ENCODE measurements around the gene HENMT1. TPM values are rescaled to one million over a fixed set of nuclear protein-coding genes. Genes with fewer than 3 reads are reported as not detected.

Gene HENMT1
- total and polyA plus RNA-seq, 9 of the 15 experiments (the other 6 are each of a cell fraction or from before 2014, with no cell fraction given), result not detected

- Histone ChIP-seq H2AFZ (ENCODE audit: low read depth, low read length) (peak overlapping the region; percentile 93), H3K27me3 (ENCODE audit: control insufficient read depth in 2 of 2, insufficient read depth in 2 of 2, low read length in 2 of 2) (no peaks in the 10 kb centered on the region)
- 1% methylated on average over 33 of the region's 36 CpGs for WGBS (ENCODE audit: insufficient coverage, low coverage, missing lambda C conversion rate)
- TF ChIP-seq ZNF134 (CRISPR knock-in tag; conservative IDR thresholded peaks at IDR 0.05) (0 out of 2 replicates have a peak, but pooled peaks have one; percentile 17), ZBTB34 (CRISPR knock-in tag; IDR thresholded peaks at IDR 0.05) (no peak), ZBTB26 (CRISPR knock-in tag; IDR thresholded peaks at IDR 0.05) (no peak), EP300 (IDR thresholded peaks at IDR 0.05; ENCODE audit: low read length) (no peak), ETV1 (tag; conservative IDR thresholded peaks at IDR 0.05; ENCODE audit: low read depth) (0 out of 2 replicates have a peak, but pooled peaks have one; percentile 6), KLF6 (CRISPR knock-in tag; IDR thresholded peaks at IDR 0.05; ENCODE audit: borderline replicate concordance) (no peak), EZH2 (IDR thresholded peaks at IDR 0.05; ENCODE audit: borderline replicate concordance, low read depth, low read length) (no peak), MLLT1 (IDR thresholded peaks at IDR 0.05) (no peak), ZNF583 (CRISPR knock-in tag; IDR thresholded peaks at IDR 0.05) (no peak), HDAC8 (tag; IDR thresholded peaks at IDR 0.05) (no peak), MTA2 (IDR thresholded peaks at IDR 0.05; ENCODE audit: low read depth) (no peak), IRF9 (tag; IDR thresholded peaks at IDR 0.05) (no peak), HMG20B (CRISPR knock-in tag; IDR thresholded peaks at IDR 0.05) (no peak), KAT7 (CRISPR knock-in tag; IDR thresholded peaks at IDR 0.05; ENCODE audit: borderline replicate concordance) (0 out of 2 replicates have a peak, but pooled peaks have one; percentile 5), ZNF175 (CRISPR knock-in tag; IDR thresholded peaks at IDR 0.05; ENCODE audit: low read depth) (no peak), HIVEP1 (CRISPR knock-in tag; IDR thresholded peaks at IDR 0.05) (0 out of 2 replicates have a peak, but pooled peaks have one; percentile 5), HEY1 (CRISPR knock-in tag; IDR thresholded peaks at IDR 0.05; ENCODE audit: borderline replicate concordance) (no peak)
These were observed 32.1 kb upstream of the HENMT1 start for GRCh38 chr1:108692724-108693655.

More at GRCh38 chr1:108692724-108693655, 32.1 kb upstream of the HENMT1 start:
- ATAC-seq, result peak; percentile 70
- Histone ChIP-seq H3K9me1 (ENCODE audit: control insufficient read depth, insufficient read depth, low read length) (no peaks in the 10 kb centered on the region), H3K4me2 (ENCODE audit: insufficient read depth, low read length) (peak overlapping the region; percentile 94), H3K4me3 (peak overlapping the region; percentile 74), H3K79me2 (ENCODE audit: control insufficient read depth, insufficient read depth, low read length) (peaks cover 75% of the 10 kb centered on the region), H4K20me1 (replicated peaks; ENCODE audit: control insufficient read depth, insufficient read depth, low read length) (peaks cover 17% of the 10 kb centered on the region), H3K36me3 (ENCODE audit: control insufficient read depth, insufficient read depth, low read length) (peaks cover 49% of the 10 kb centered on the region), H3K4me1 (replicated peaks in 1 of 2; ENCODE audit: control insufficient read depth in 2 of 2, insufficient read depth in 2 of 2, low read length in 2 of 2) (peaks cover 5 to 7% of the 10 kb centered on the region in 2 experiments; a peak in 3 of 5 replicates), H3K27ac (ENCODE audit: extremely low read depth, low read depth, low read length) (peak overlapping the region; percentile 94), H3K9me3 (replicated peaks; ENCODE audit: control insufficient read depth, insufficient read depth, low read depth, low read length) (no peaks in the 10 kb centered on the region), H3K9ac (ENCODE audit: insufficient read depth in 1 of 2, low read depth in 2 of 2, low read length in 2 of 2) (peak overlapping the region; percentile 91 to 96)
- intact Hi-C loops (cut with micrococcal nuclease) (loop anchor here (2.0 kb wide), 3 partner anchors 50 to 206 kb away; partner anchors contain the start of gene STXBP3), in situ Hi-C loops (cut with MboI) (no loop called here)
- ChIA-PET POLR2A (interaction anchor here (0.6 to 5.6 kb wide), 19 partner anchors 11 to 905 kb away, joined by 3 to 97 read pairs (median 3); no protein-coding TSS in a partner anchor), CTCF (ENCODE audit: low intra/inter-chr PET ratio) (no interaction called here)
- BruUV-seq (replicated peaks), result no TSS peak
- FAIRE-seq, result peak; percentile 60
- DNase-seq (ENCODE audit: extremely low read depth in 1 of 4, low spot score in 3 of 4), result peak; percentile 70 to 81 (median 72)
